HCT116 (cell line): ENCODE measurements around the gene TP63. TPM values are rescaled to one million over a fixed set of nuclear protein-coding genes. Genes with fewer than 3 reads are reported as not detected.
A peak's percentile ranks its signal among the peaks of the same experiment; 100 is the strongest.

Experiments used
- ATAC-seq: fragments of 200-7000 bp; cut with Tn5 transposase; 2 replicates; pipeline ENCODE4 v1.9.1; 2020; ENCODE audit warnings: mild to moderate bottlenecking, moderate library complexity
- BruUV-seq: library from RNA; stranded (reverse); fragments of 400-500 nt; replicated peaks from 2 replicates; lab custom pipeline; 2021; lab: Mats Ljungman, UMichigan
- CTCF ChIA-PET: fragments of 300-600 bp; sonication (Branson Sonifier 250); formaldehyde crosslinking; loops from one replicate; lab custom pipeline; 2021; ENCODE audit warnings: antibody characterized with exemption; lab: Charles Lee
- POLR2A ChIA-PET: fragments of 300-600, 350-600 bp; sonication (Branson Sonifier 250); formaldehyde crosslinking; loops from one replicate; lab custom pipeline; 2021; ENCODE audit warnings: antibody characterized with exemption; lab: Charles Lee
- RAD21 ChIA-PET, 2 experiments: fragments of 300-600 bp; sonication (Branson Sonifier 250); formaldehyde crosslinking; loops; one replicate each; lab custom pipeline; 2023; ENCODE audit warnings: low total read pairs in 2 of 2; ENCODE audit not compliant: uncharacterized antibody in 2 of 2, unreplicated experiment in 2 of 2, low non-redundant PET in 1 of 2; lab: Charles Lee
- DNase-seq: peaks from one replicate; pipeline ENCODE4 v3.0.0-alpha.2; 2010; ENCODE audit warnings: low read depth, low spot score
- H2AFZ ChIP-seq: fragments of 200-600 bp; shearing (Covaris generic), sonication (generic); 2 replicates; pipeline ENCODE4 v1.6.1; 2017; ENCODE audit warnings: low read depth, mixed run types, mixed read lengths, antibody characterized with exemption, low read length; ENCODE audit not compliant: poor library complexity, severe bottlenecking
- H3K27ac ChIP-seq: 2 replicates; pipeline ENCODE4 v1.5.1; 2012; ENCODE audit warnings: low read depth, low read length
- H3K27me3 ChIP-seq: fragments of 200-600 bp; sonication (generic); 2 replicates; pipeline ENCODE4 v1.6.1; 2016; ENCODE audit warnings: mixed run types, low read length, mixed read lengths; ENCODE audit not compliant: insufficient read depth
- H3K36me3 ChIP-seq, 2 experiments: fragments of 200-500 bp in 1 of 2; fragments of 200-600 bp in 1 of 2; sonication (Bioruptor generic) in 1 of 2; sonication (generic) in 1 of 2; 2 replicates each; pipeline versions ENCODE4 v1.5.1 to v1.6.1; 2014 to 2016; ENCODE audit warnings: low read length in 2 of 2, inconsistent platforms in 1 of 2, mixed read lengths in 1 of 2, mixed run types in 1 of 2; ENCODE audit not compliant: insufficient read depth in 2 of 2, control insufficient read depth in 1 of 2
- H3K4me1 ChIP-seq, 2 experiments: fragments of 200-600 bp in 1 of 2; sonication (generic) in 1 of 2; 2 replicates each; pipeline versions ENCODE4 v1.5.1 to v1.6.1; 2012 to 2017; ENCODE audit warnings: low read length in 2 of 2, inconsistent platforms in 1 of 2, mild to moderate bottlenecking in 1 of 2, mixed read lengths in 1 of 2, mixed run types in 1 of 2, moderate library complexity in 1 of 2; ENCODE audit not compliant: insufficient read depth in 2 of 2, control insufficient read depth in 1 of 2
- H3K4me2 ChIP-seq: fragments of 200-600 bp; sonication (generic); 2 replicates; pipeline ENCODE4 v1.6.1; 2017; ENCODE audit warnings: mixed run types, low read length, mixed read lengths
- H3K4me3 ChIP-seq, 2 experiments: fragments of 200-600 bp in 1 of 2; sonication (generic) in 1 of 2; replicated peaks in 1 of 2; 2 replicates each; pipeline ENCODE4 v1.5.1; 2011 to 2016; ENCODE audit warnings: low read length in 2 of 2, control low read depth in 1 of 2, low read depth in 1 of 2, mild to moderate bottlenecking in 1 of 2, mixed read lengths in 1 of 2, mixed run types in 1 of 2
- H3K79me2 ChIP-seq: fragments of 200-600 bp; sonication (generic); 2 replicates; pipeline ENCODE4 v1.6.1; 2017; ENCODE audit warnings: mild to moderate bottlenecking, mixed run types, low read length, moderate library complexity, mixed read lengths; ENCODE audit not compliant: insufficient read depth
- H3K9ac ChIP-seq: fragments of 200-600 bp; sonication (generic); 2 replicates; pipeline ENCODE4 v1.6.1; 2016; ENCODE audit warnings: low read length, mixed read lengths
- H3K9me2 ChIP-seq: fragments of 200-600 bp; sonication (generic), shearing (Covaris generic); 2 replicates; pipeline ENCODE4 v1.6.1; 2017; ENCODE audit warnings: mixed run types, mild to moderate bottlenecking, moderate library complexity; ENCODE audit not compliant: insufficient read depth
- H3K9me3 ChIP-seq, 2 experiments: fragments of 200-500 bp in 1 of 2; fragments of 200-600 bp in 1 of 2; sonication (Bioruptor generic) in 1 of 2; sonication (generic) in 1 of 2; 2 replicates each; pipeline ENCODE4 v1.6.1; 2014 to 2017; ENCODE audit warnings: low read length in 2 of 2, mixed read lengths in 2 of 2, inconsistent platforms in 1 of 2, low read depth in 1 of 2, mild to moderate bottlenecking in 1 of 2, mixed run types in 1 of 2, moderate library complexity in 1 of 2; ENCODE audit not compliant: control insufficient read depth in 1 of 2, insufficient read depth in 1 of 2
- H4K20me1 ChIP-seq: fragments of 200-600 bp; sonication (generic), shearing (Covaris generic); 2 replicates; pipeline ENCODE4 v1.6.1; 2017; ENCODE audit warnings: mixed run types, mild to moderate bottlenecking, moderate library complexity; ENCODE audit not compliant: insufficient read depth
- CBX3 ChIP-seq: IDR thresholded peaks from 2 replicates; pipeline ENCODE4 v1.6.1; 2012; ENCODE audit warnings: low read depth
- CEBPB ChIP-seq: IDR thresholded peaks from 2 replicates; pipeline ENCODE4 v1.6.1; 2012; ENCODE audit warnings: low read depth
- EGR1 ChIP-seq: IDR thresholded peaks from 2 replicates; pipeline ENCODE4 v1.6.1; 2012; ENCODE audit warnings: low read depth
- ELF1 ChIP-seq: IDR thresholded peaks from 2 replicates; pipeline ENCODE4 v1.6.1; 2012; ENCODE audit warnings: low read depth, borderline replicate concordance
- FOSL1 ChIP-seq: IDR thresholded peaks from 2 replicates; pipeline ENCODE4 v1.6.1; 2012; ENCODE audit warnings: low read depth
- JUND ChIP-seq: IDR thresholded peaks from 2 replicates; pipeline ENCODE4 v1.6.1; 2012
- REST ChIP-seq: IDR thresholded peaks from 2 replicates; pipeline ENCODE4 v1.6.1; 2012; ENCODE audit warnings: low read depth
- SP1 ChIP-seq: IDR thresholded peaks from 2 replicates; pipeline ENCODE4 v1.6.1; 2012; ENCODE audit warnings: low read depth
- intact Hi-C: fragments of 100-400 bp; cut with micrococcal nuclease; formaldehyde crosslinking; loops from 2 replicates; pipeline ENCODE4 v1.10.0; 2022
- total RNA-seq: library from RNA; stranded (reverse); gene quantifications from one replicate; pipeline ENCODE4 v1.2.1, GENCODE V29; 2021; ENCODE audit not compliant: unreplicated experiment
- TF ChIP-seq, protein P1 (sequence below): IDR thresholded peaks from 2 replicates; pipeline ENCODE4 v1.6.1; 2012
- TF ChIP-seq, protein P2 (sequence below), 3 experiments: fragments of 200-600 bp in 1 of 3; sonication (generic) in 1 of 3; IDR thresholded peaks in 2 of 3; conservative IDR thresholded peaks in 1 of 3; 2 replicates each; pipeline ENCODE4 v1.5.1; 2012 to 2017; ENCODE audit warnings: low read depth in 2 of 3, low read length in 2 of 3, antibody characterized with exemption in 1 of 3, borderline replicate concordance in 1 of 3, control low read depth in 1 of 3, mild to moderate bottlenecking in 1 of 3, mixed read lengths in 1 of 3, mixed run types in 1 of 3, moderate library complexity in 1 of 3; ENCODE audit not compliant: insufficient read depth in 1 of 3

Gene TP63
- total RNA-seq, 1 experiment from 2014 or later: not detected

GRCh38 chr3:189911001-189911400 is 279.8 kb downstream of the TP63 start (continued):
- TF ChIP-seq REST: no peak
- TF ChIP-seq, protein P1, sequence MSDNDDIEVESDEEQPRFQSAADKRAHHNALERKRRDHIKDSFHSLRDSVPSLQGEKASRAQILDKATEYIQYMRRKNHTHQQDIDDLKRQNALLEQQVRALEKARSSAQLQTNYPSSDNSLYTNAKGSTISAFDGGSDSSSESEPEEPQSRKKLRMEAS: no peak
- no peak for TF ChIP-seq ELF1
- no peak for TF ChIP-seq EGR1
- TF ChIP-seq CBX3: no peak
- no peak for TF ChIP-seq SP1
- TF ChIP-seq, all 23 proteins: peak for 0

- peak; percentile 54 for TF ChIP-seq JUND
- TF ChIP-seq FOSL1: peak; percentile 78
- peak; percentile 35; the same call in 1 of the 2 replicates for TF ChIP-seq SP1
- 0 out of 2 replicates have a peak, but pooled peaks have one; percentile 31 for TF ChIP-seq CBX3
- TF ChIP-seq, protein P2, sequence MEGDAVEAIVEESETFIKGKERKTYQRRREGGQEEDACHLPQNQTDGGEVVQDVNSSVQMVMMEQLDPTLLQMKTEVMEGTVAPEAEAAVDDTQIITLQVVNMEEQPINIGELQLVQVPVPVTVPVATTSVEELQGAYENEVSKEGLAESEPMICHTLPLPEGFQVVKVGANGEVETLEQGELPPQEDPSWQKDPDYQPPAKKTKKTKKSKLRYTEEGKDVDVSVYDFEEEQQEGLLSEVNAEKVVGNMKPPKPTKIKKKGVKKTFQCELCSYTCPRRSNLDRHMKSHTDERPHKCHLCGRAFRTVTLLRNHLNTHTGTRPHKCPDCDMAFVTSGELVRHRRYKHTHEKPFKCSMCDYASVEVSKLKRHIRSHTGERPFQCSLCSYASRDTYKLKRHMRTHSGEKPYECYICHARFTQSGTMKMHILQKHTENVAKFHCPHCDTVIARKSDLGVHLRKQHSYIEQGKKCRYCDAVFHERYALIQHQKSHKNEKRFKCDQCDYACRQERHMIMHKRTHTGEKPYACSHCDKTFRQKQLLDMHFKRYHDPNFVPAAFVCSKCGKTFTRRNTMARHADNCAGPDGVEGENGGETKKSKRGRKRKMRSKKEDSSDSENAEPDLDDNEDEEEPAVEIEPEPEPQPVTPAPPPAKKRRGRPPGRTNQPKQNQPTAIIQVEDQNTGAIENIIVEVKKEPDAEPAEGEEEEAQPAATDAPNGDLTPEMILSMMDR (IDR thresholded peaks at IDR 0.05 in 2 of 3, conservative IDR thresholded peaks at IDR 0.05 in 1 of 3; ENCODE audit: borderline replicate concordance in 1 of 3, insufficient read depth in 1 of 3, low read depth in 2 of 3, low read length in 2 of 3): no peak
- TF ChIP-seq CEBPB: peak; percentile 93
- TF ChIP-seq, protein P1: no peak
- TF ChIP-seq EGR1: peak; percentile 72
- H3K9me3 ChIP-seq: no peaks in the 10 kb centered on the region
- peaks cover 0 to 10% of the 10 kb centered on the region in 2 experiments; a peak in 2 of 4 replicates for H3K4me1 ChIP-seq
- CTCF ChIA-PET: no interaction called here
- POLR2A ChIA-PET: no interaction called here
- H3K9me2 ChIP-seq: no peaks in the 10 kb centered on the region
- DNase-seq (no peak), ATAC-seq (no peak)
- no peaks in the 10 kb centered on the region for H3K79me2 ChIP-seq
- intact Hi-C loops: no loop called here
- H2AFZ ChIP-seq: peak overlapping the region; percentile 81
- H3K36me3 ChIP-seq: no peaks in the 10 kb centered on the region
- no peak overlapping the region for H3K9ac ChIP-seq
- BruUV-seq: no TSS peak
- H3K27ac ChIP-seq: no peak overlapping the region
- no peak overlapping the region for H3K4me3 ChIP-seq
- no peaks in the 10 kb centered on the region for H3K27me3 ChIP-seq
- H4K20me1 ChIP-seq: no peaks in the 10 kb centered on the region
- RAD21 ChIA-PET: no interaction called here
- H3K4me2 ChIP-seq: peak overlapping the region; percentile 15; the same call in 1 of the 2 replicates
Measured at GRCh38 chr3:189914799-189915198, 283.6 kb downstream of the TP63 start.
